Measurements from ENCODE around the gene IDI1. TPM values are rescaled to one million over a fixed set of nuclear protein-coding genes. Genes with fewer than 3 reads are reported as not detected.

IDI1 gene
- total RNA-seq: 40.4 TPM

DNA sequence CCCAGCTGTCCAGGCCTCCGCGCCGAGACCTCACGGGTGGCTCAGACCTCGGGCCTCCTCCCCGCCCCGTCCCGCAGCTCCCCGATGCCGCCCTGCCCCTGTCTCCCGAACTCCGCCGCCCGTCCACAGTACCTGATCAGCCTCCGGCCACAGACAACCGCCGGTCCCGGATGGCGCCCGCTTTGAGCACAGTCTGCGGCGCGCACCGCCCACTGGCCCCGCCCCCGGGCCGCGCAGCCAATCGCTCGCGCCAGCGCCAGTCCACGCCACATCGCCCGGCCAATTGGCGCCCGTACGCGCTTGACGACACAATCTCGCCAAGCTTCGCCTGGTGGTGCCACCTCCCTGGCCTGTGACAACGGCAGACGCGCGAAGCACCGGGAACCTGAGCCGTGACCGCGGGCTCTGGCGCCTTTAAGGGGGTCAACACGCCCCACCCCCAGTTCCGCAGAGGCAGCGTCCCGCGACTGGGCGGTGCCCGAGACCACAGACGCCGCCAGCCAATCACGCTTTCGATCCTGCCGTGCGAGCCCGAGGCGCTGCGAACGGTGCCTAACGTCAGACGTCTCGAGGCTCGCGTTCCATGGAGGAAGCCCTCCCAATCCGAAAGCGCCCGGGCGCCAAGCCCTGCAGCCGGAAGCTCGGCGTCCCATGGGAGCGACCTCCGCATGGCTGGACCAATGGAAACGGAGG, at the start of gene IDI1:
Gene IDI1, minus strand, starts transcription at position 388 of the 693 bp plus-strand sequence. Its CDS starts 116 bp downstream, at position 272.

GRCh38 chr10:1056326-1057105, 7.6 kb upstream of the IDI1 start, which contains the start of gene WDR37:
TSS of gene WDR37 (plus strand) at chr10:1056385. CDS start at chr10:1072156, 15,771 bp downstream.

GRCh38 chr10:1025683-1026082, 23.2 kb downstream of the IDI1 start, which contains the start of gene IDI2:
TSS of gene IDI2 (minus strand) at chr10:1025859. CDS start at chr10:1024723, 1,136 bp downstream.

Other genes starting within 250 kb of the IDI1 start
- gene LARP4B, start 117.4 kb downstream of the IDI1 start, total RNA-seq: 45.3 TPM
- 20.1 TPM for gene GTPBP4, start 60.7 kb downstream of the IDI1 start, total RNA-seq
- not detected for gene IDI2, start 23.3 kb downstream of the IDI1 start, total RNA-seq
- gene WDR37, start 7.3 kb upstream of the IDI1 start, total RNA-seq: 16.6 TPM